ENCODE results near the gene TFCP2L1.
A peak's percentile ranks its signal among the peaks of the same experiment; 100 is the strongest.
"Not testable (repeated sequence)": the region's sequence is repeated elsewhere in the genome, so short reads cannot be mapped to it uniquely, and the experiment has no call there.

TFCP2L1 gene, protein sequence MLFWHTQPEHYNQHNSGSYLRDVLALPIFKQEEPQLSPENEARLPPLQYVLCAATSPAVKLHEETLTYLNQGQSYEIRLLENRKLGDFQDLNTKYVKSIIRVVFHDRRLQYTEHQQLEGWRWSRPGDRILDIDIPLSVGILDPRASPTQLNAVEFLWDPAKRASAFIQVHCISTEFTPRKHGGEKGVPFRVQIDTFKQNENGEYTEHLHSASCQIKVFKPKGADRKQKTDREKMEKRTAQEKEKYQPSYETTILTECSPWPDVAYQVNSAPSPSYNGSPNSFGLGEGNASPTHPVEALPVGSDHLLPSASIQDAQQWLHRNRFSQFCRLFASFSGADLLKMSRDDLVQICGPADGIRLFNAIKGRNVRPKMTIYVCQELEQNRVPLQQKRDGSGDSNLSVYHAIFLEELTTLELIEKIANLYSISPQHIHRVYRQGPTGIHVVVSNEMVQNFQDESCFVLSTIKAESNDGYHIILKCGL
- total RNA-seq: 0 to 0.59 (median 0.27) reads per million in 4 donors

GRCh38 chr2:121284463-121285449 is at the start of gene TFCP2L1:
Gene TFCP2L1, minus strand, starts transcription at chr2:121285202. Its CDS starts 93 bp downstream, at chr2:121285109.
- peak in 2 of 5 donors; percentile 3 to 23 for DNase-seq

GRCh38 chr2:121333834-121334558 is 49.0 kb upstream of the TFCP2L1 start:
- peak in 1 of 5 donors; percentile 10 for DNase-seq

DNA sequence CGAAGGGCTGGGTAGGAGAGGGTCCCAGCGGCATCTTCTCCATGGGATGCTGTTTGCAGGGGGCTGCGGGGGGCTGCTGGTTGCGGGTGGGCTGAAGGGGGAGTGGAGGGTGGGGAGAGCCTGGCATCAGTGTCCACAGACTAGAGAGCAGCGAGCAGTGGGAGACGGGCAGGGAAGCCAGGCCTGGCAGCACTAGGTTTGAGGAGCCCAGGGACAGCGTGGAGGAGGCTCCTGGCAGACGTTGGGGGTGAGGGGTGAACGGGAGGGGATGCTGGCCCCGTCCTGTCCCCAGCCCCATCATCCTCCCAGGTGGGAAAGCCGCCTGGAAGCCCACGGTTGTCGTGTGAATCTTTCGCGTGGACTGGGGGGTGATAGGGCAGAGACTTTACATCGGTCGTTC is 48.2 kb upstream of the TFCP2L1 start:
- no peak for DNase-seq

- DNase-seq: not testable (repeated sequence)
Measured at GRCh38 chr2:121331324-121331723, 46.3 kb upstream of the TFCP2L1 start.

DNA sequence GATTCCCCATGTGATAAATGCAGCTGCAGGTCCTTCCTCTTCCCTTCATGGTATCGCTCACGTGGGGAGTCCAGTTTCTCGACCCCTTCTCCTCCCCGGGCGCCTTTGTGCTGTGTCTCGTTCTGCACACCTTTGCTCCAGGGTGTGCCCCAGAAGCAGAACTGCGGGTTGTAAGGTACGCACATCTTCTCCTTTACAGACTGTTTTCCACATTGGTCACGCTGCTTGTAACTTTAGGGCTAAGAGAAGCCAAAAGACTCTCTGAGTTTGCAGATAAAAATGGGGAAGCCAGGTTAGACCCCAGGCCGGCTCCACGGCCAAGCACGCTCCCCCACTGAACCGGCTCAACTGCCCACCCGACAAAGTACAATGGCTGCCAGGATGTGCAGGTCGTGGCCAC is 45.9 kb upstream of the TFCP2L1 start:
- DNase-seq: no peak

DNA sequence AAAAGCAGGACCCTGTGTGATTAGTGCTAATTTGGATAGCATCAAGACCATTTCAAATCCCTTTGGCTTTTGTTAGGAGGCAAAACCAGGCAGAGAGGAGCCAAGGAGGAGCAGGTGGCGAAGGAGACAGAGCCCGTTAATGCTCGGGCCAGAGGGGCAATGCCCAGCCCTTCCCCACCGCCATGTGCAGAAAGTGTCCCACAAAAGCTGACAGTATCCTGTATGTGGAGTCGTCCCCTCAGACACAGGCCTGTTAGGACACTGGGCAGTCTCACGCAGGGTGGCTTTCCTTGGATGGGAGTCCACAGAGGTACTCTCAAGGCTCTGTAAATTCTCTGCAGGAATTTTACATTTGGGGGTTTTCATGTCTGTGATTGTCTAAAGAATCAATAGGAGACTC is 44.8 kb upstream of the TFCP2L1 start:
- no peak for DNase-seq

- DNase-seq: no peak
Measured at GRCh38 chr2:121326628-121327027, 41.6 kb upstream of the TFCP2L1 start.

DNA sequence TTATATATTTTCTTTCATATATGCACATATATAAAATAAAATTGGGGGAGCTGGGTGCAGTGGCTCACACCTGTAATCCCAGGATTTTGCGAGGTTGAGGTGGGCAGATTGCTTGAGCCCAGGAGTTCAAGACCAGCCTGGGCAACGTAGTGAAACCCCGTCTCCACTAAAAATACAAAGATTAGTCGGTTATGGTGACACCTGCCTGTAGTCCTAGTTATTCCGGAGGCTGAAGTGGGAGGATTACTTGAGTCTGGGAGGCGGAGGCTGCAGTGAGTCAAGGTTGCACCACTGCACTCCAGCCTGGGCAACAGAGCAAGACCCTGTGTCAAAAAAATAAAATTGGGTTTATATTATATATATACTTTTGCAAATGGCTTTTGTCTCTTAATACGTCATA is 39.6 kb upstream of the TFCP2L1 start:
- DNase-seq: no peak

- no peak for DNase-seq
Measured at GRCh38 chr2:121321476-121321875, 36.5 kb upstream of the TFCP2L1 start.

- DNase-seq: no peak
Measured at GRCh38 chr2:121319941-121320340, 34.9 kb upstream of the TFCP2L1 start.

DNA sequence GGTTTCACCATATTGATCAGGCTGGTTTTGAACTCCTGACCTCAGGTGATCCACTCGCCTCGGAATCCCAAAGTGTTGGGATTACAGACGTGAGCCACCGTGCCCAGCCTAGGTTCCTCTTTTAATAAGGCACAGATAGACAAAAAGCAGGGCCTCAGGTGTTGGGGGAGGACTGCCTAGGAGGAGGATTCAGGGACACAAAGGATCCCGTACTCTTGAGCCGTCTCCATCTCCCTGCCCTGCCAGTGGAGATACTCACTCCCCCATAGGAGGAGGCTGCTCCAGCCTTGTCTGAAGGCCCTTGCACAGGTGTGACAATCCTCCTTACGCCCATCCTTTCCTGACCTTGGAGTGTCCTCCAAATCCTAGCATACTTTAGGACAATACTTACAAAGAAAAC is 32.0 kb upstream of the TFCP2L1 start:
- DNase-seq: no peak

GRCh38 chr2:121313701-121314100 is 28.7 kb upstream of the TFCP2L1 start:
- DNase-seq: not testable (repeated sequence)

DNA sequence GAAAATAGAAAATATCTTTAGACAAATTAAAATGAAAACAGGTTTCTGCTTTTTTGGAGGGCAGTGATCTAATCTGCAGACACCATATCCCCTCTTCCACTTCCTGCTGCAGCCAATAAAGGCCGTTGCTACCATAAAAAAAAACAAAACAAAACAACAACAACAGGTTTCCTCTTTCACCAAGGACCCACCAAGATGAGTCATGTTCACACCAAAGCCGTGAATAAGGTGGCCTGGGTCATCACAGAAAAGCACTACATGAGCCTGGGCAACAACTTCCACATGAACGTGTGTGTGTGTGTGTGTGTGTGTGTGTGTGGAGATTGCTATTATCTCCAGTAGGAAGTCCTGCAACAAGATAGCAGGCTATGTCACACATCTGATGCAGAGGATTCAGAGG is 24.8 kb upstream of the TFCP2L1 start:
- peak in 1 of 5 donors; percentile 36 for DNase-seq

- DNase-seq: no peak
Measured at GRCh38 chr2:121309323-121309722, 24.3 kb upstream of the TFCP2L1 start.

DNA sequence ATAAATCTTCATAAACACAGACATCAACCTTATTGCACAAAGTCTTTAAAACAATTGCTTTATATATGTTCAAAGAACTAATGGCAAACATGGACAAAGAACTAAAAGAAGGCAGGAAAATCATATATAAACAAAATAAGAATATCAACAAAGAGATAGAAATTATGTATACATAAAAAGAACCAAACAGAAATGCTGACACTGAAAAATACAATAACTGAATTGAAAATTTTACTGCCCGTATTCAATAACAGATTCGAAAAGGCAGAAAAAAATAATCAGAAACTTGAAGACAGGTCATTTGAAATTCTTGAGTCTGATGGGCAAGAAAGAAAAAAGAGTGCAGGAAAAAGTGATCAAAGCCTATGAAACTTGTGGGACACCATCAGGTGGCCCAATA is 22.0 kb upstream of the TFCP2L1 start:
- DNase-seq: no peak

DNA sequence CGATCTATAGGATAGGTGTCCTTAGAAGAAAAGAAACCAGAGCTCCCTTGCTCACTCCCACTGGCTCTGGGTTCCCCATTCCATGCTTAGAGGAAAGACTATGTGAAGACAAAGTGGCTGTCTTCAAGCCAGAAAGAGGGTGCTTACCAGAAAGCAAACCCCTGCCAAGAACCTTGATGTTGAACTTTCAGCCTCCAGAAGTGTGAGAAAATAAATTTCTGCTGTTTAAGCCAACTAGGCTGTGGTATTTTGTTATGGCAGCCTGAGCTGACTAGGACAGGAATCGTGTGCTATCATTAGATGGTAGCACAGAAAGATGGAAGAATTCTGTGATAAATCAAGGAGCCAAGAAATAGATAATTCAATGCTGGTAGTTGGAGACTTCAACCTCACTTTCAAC is 19.9 kb upstream of the TFCP2L1 start:
- no peak for DNase-seq

DNA sequence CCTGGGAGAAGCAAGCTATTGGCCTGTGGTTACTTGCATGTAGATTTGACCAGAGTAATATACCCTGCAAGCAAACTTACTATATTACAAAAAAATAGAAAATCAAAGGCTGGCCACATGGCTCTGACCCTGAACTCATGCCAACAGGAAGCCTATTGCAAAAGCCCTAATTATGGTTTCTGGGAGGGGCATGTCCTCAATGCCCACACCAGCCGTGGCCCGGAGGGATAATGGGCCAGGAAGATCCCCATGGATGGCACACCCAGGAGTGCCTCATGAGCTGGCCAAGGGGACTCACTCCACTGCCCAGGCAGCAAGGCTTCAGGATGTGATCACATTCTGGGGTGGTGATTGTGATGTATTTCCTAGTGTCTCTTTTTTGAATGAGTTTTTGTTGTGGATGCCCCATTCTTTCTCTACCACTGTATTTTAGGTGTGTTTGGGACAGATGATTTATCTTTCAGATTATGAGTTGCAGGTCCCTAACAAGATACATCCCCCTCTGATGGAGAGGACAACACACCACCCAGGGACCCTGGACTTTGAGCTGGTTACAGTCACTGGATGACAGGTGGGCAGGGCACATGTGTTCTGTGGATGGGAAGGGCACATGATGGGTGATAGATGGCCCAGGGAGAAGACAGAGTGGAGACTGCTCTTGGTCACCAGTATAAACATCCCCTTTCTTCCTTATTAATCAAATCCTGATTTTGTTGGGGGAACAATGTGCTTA is 18.7 kb upstream of the TFCP2L1 start:
- no peak for DNase-seq

DNA sequence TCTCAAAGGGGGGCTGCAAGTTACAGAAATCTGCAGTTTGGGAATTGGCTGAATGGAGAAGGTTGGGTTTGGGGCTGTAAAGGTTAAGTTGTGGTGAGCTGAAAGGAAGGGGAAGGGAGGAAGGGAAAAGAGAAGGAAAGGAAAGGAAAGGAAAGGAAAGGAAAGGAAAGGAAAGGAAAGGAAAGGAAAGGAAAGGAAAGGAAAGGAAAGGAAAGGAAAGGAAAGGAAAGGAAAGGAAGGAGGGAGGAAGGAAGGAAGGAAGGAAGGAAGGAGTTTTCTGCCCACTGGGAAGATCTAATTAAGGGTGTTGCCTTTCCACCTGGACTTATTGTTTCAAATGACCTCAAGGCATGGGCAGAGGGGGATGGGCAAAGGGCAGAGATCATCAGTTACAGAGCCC is 16.2 kb upstream of the TFCP2L1 start:
- DNase-seq: not testable (repeated sequence)

- DNase-seq: no peak
Measured at GRCh38 chr2:121298476-121298875, 13.5 kb upstream of the TFCP2L1 start.

DNA sequence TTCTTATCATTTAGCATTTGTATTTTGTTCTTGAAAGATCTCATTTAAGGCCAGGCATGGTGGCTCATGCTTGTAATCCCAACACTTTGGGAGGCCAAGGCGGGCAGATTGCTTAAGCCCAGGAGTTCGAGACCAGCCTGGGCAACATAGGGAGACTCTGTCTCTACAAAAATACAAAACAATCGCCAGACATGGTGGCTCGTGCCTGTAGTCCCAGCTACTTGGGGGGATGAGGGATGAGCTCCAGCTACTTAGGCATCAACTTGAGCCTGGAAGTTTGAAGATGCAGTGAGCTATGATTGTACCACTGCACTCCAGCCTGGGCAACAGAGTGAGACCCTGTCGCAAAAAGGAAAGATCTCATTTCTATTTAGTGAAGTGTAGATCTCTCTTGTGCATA is 12.9 kb upstream of the TFCP2L1 start:
- not testable (repeated sequence) for DNase-seq

- no peak for DNase-seq
Measured at GRCh38 chr2:121297217-121297830, 12.3 kb upstream of the TFCP2L1 start.
